ENCODE measurements around the gene GJB3. TPM values are rescaled to one million over a fixed set of nuclear protein-coding genes. Genes with fewer than 3 reads are reported as not detected.

GJB3 gene
- total and polyA plus RNA-seq, 9 of the 15 experiments (the other 6 are each of a cell fraction or from before 2014, with no cell fraction given): not detected

- peak; percentile 59 to 74 (median 62) for DNase-seq (ENCODE audit: extremely low read depth in 1 of 4, low spot score in 3 of 4)
- TF ChIP-seq NFRKB (IDR thresholded peaks at IDR 0.05; ENCODE audit: low read depth) (no peak), LCOR (CRISPR knock-in tag; IDR thresholded peaks at IDR 0.05) (no peak), POLR2G (IDR thresholded peaks at IDR 0.05; ENCODE audit: low read depth, low read length) (no peak)
- TF ChIP-seq, protein P1, sequence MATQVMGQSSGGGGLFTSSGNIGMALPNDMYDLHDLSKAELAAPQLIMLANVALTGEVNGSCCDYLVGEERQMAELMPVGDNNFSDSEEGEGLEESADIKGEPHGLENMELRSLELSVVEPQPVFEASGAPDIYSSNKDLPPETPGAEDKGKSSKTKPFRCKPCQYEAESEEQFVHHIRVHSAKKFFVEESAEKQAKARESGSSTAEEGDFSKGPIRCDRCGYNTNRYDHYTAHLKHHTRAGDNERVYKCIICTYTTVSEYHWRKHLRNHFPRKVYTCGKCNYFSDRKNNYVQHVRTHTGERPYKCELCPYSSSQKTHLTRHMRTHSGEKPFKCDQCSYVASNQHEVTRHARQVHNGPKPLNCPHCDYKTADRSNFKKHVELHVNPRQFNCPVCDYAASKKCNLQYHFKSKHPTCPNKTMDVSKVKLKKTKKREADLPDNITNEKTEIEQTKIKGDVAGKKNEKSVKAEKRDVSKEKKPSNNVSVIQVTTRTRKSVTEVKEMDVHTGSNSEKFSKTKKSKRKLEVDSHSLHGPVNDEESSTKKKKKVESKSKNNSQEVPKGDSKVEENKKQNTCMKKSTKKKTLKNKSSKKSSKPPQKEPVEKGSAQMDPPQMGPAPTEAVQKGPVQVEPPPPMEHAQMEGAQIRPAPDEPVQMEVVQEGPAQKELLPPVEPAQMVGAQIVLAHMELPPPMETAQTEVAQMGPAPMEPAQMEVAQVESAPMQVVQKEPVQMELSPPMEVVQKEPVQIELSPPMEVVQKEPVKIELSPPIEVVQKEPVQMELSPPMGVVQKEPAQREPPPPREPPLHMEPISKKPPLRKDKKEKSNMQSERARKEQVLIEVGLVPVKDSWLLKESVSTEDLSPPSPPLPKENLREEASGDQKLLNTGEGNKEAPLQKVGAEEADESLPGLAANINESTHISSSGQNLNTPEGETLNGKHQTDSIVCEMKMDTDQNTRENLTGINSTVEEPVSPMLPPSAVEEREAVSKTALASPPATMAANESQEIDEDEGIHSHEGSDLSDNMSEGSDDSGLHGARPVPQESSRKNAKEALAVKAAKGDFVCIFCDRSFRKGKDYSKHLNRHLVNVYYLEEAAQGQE (IDR thresholded peaks at IDR 0.05; ENCODE audit: borderline replicate concordance): peak; percentile 75
- TF ChIP-seq, protein P1 (CRISPR knock-in tag; IDR thresholded peaks at IDR 0.05; ENCODE audit: low read depth): no peak
- TF ChIP-seq, protein P2, sequence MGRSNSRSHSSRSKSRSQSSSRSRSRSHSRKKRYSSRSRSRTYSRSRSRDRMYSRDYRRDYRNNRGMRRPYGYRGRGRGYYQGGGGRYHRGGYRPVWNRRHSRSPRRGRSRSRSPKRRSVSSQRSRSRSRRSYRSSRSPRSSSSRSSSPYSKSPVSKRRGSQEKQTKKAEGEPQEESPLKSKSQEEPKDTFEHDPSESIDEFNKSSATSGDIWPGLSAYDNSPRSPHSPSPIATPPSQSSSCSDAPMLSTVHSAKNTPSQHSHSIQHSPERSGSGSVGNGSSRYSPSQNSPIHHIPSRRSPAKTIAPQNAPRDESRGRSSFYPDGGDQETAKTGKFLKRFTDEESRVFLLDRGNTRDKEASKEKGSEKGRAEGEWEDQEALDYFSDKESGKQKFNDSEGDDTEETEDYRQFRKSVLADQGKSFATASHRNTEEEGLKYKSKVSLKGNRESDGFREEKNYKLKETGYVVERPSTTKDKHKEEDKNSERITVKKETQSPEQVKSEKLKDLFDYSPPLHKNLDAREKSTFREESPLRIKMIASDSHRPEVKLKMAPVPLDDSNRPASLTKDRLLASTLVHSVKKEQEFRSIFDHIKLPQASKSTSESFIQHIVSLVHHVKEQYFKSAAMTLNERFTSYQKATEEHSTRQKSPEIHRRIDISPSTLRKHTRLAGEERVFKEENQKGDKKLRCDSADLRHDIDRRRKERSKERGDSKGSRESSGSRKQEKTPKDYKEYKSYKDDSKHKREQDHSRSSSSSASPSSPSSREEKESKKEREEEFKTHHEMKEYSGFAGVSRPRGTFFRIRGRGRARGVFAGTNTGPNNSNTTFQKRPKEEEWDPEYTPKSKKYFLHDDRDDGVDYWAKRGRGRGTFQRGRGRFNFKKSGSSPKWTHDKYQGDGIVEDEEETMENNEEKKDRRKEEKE (IDR thresholded peaks at IDR 0.05; ENCODE audit: borderline replicate concordance in 1 of 2, control insufficient read depth in 1 of 2, low read depth in 2 of 2, low read length in 1 of 2): no peak
These were observed 6.7 kb downstream of the GJB3 start for GRCh38 chr1:34787461-34788420.

More at GRCh38 chr1:34787461-34788420, 6.7 kb downstream of the GJB3 start:
- ChIA-PET CTCF (ENCODE audit: low intra/inter-chr PET ratio) (interaction anchor here (0.6 to 3.9 kb wide), 5 partner anchors 61 to 1357 kb away, joined by 3 to 45 read pairs (median 4); partner anchors contain the start of gene PHC2), POLR2A (interaction anchor here (0.5 kb wide), 1 partner anchor 401 kb away, joined by 3 read pairs; no protein-coding TSS in a partner anchor)
- in situ Hi-C loops (cut with MboI): loop anchor here (5.0 kb wide), 1 partner anchor 60 kb away; no protein-coding TSS in a partner anchor
- peaks cover 15 to 72% of the 10 kb centered on the region in 2 experiments; a peak in 4 of 5 replicates for H3K27me3 ChIP-seq (ENCODE audit: control insufficient read depth in 2 of 2, insufficient read depth in 2 of 2, low read length in 2 of 2)
- H3K9me1 ChIP-seq (ENCODE audit: control insufficient read depth, insufficient read depth, low read length): peaks cover 4% of the 10 kb centered on the region
- H3K36me3 ChIP-seq (ENCODE audit: control insufficient read depth, insufficient read depth, low read length): no peaks in the 10 kb centered on the region
- H3K9ac ChIP-seq (ENCODE audit: insufficient read depth in 1 of 2, low read depth in 2 of 2, low read length in 2 of 2): no peak overlapping the region
- no TSS peak for BruUV-seq (replicated peaks)
- H3K9me3 ChIP-seq (replicated peaks; ENCODE audit: control insufficient read depth, insufficient read depth, low read depth, low read length): no peaks in the 10 kb centered on the region
- H3K4me1 ChIP-seq (replicated peaks in 1 of 2; ENCODE audit: control insufficient read depth in 2 of 2, insufficient read depth in 2 of 2, low read length in 2 of 2): peaks cover 0 to 5% of the 10 kb centered on the region in 2 experiments; a peak in 1 of 5 replicates
- no peaks in the 10 kb centered on the region for H3K79me2 ChIP-seq (ENCODE audit: control insufficient read depth, insufficient read depth, low read length)
- WGBS (ENCODE audit: insufficient coverage, low coverage, missing lambda C conversion rate): 3% methylated on average over 9 of the region's 9 CpGs
- H3K27ac ChIP-seq (ENCODE audit: extremely low read depth, low read depth, low read length): no peak overlapping the region
- H2AFZ ChIP-seq (ENCODE audit: low read depth, low read length): no peak overlapping the region
- H3K4me2 ChIP-seq (ENCODE audit: insufficient read depth, low read length): no peak overlapping the region
- peaks cover 5% of the 10 kb centered on the region; the same call in 1 of the 2 replicates for H4K20me1 ChIP-seq (replicated peaks; ENCODE audit: control insufficient read depth, insufficient read depth, low read length)
- FAIRE-seq (peak; percentile 92), ATAC-seq (peak; percentile 86)
- intact Hi-C loops (cut with micrococcal nuclease): loop anchor here (1.0 to 5.0 kb wide), 2 partner anchors 65 to 655 kb away; no protein-coding TSS in a partner anchor
- no peak overlapping the region for H3K4me3 ChIP-seq

Measured in K562 (cell line).